HCT116 (cell line): ENCODE data around the gene CEACAM19.

Experiments
- ATF3 ChIP-seq: IDR thresholded peaks from 2 replicates; pipeline ENCODE4 v1.6.1; 2012
- CBX3 ChIP-seq: IDR thresholded peaks from 2 replicates; pipeline ENCODE4 v1.6.1; 2012; ENCODE audit warnings: low read depth
- CEBPB ChIP-seq: IDR thresholded peaks from 2 replicates; pipeline ENCODE4 v1.6.1; 2012; ENCODE audit warnings: low read depth
- EZH2 ChIP-seq: fragments of 200-600 bp; sonication (generic); IDR thresholded peaks from 2 replicates; pipeline ENCODE4 v1.6.1; 2017; ENCODE audit warnings: antibody characterized with exemption, mixed run types
- FOSL1 ChIP-seq: IDR thresholded peaks from 2 replicates; pipeline ENCODE4 v1.6.1; 2012; ENCODE audit warnings: low read depth
- JUND ChIP-seq: IDR thresholded peaks from 2 replicates; pipeline ENCODE4 v1.6.1; 2012
- POLR2A ChIP-seq: IDR thresholded peaks from 2 replicates; pipeline ENCODE4 v1.7.0; 2011; ENCODE audit warnings: borderline replicate concordance; ENCODE audit not compliant: insufficient read depth, insufficient read length; ENCODE audit errors: extremely low read depth
- POLR2AphosphoS5 ChIP-seq: IDR thresholded peaks from 2 replicates; pipeline ENCODE4 v1.6.1; 2011; ENCODE audit warnings: mild to moderate bottlenecking, low read depth, low read length, moderate library complexity
- RAD21 ChIP-seq: IDR thresholded peaks from 2 replicates; pipeline ENCODE4 v1.6.1; 2012; ENCODE audit warnings: low read depth, mild to moderate bottlenecking
- YY1 ChIP-seq: IDR thresholded peaks from 2 replicates; pipeline ENCODE4 v1.6.1; 2011; ENCODE audit warnings: low read length, low read depth, moderate library complexity, mild to moderate bottlenecking; ENCODE audit not compliant: insufficient replicate concordance; ENCODE audit errors: extremely low read depth
- TF ChIP-seq, protein P1 (sequence below), 3 experiments: fragments of 200-600 bp in 1 of 3; sonication (generic) in 1 of 3; IDR thresholded peaks in 2 of 3; conservative IDR thresholded peaks in 1 of 3; 2 replicates each; pipeline ENCODE4 v1.5.1; 2012 to 2017; ENCODE audit warnings: low read depth in 2 of 3, low read length in 2 of 3, antibody characterized with exemption in 1 of 3, borderline replicate concordance in 1 of 3, control low read depth in 1 of 3, mild to moderate bottlenecking in 1 of 3, mixed read lengths in 1 of 3, mixed run types in 1 of 3, moderate library complexity in 1 of 3; ENCODE audit not compliant: insufficient read depth in 1 of 3
- TF ChIP-seq, protein P2 (sequence below): IDR thresholded peaks from 2 replicates; pipeline ENCODE4 v1.6.1; 2012
- TF ChIP-seq, protein P3 (sequence below): IDR thresholded peaks from 2 replicates; pipeline ENCODE4 v1.6.1; 2011; ENCODE audit warnings: mild to moderate bottlenecking, low read length, moderate library complexity; ENCODE audit not compliant: insufficient replicate concordance; ENCODE audit errors: extremely low read depth
- TF ChIP-seq, protein P4 (sequence below): IDR thresholded peaks from 2 replicates; pipeline ENCODE4 v1.6.1; 2012; ENCODE audit warnings: low read depth

DNA sequence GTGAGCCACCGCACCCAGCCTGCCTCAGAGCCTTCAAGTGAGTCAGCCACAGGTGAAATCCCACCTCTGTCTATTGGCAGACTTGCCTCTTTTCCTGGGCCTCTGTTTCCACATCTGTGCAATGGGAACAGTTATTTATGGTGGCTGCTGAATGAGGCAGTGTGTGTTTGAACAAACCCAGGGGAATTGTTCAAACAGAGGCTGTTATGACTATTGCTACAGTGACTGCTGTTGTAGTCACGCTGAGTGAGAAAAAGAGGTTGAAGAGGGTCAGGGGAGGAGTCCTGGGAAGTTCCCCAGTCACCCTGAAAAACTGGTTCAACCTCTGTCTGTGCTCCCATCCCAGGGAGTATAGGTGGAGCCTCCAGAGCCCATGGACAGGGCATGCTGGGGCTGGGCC is at the start of gene CEACAM19:
- TF ChIP-seq, protein P1, sequence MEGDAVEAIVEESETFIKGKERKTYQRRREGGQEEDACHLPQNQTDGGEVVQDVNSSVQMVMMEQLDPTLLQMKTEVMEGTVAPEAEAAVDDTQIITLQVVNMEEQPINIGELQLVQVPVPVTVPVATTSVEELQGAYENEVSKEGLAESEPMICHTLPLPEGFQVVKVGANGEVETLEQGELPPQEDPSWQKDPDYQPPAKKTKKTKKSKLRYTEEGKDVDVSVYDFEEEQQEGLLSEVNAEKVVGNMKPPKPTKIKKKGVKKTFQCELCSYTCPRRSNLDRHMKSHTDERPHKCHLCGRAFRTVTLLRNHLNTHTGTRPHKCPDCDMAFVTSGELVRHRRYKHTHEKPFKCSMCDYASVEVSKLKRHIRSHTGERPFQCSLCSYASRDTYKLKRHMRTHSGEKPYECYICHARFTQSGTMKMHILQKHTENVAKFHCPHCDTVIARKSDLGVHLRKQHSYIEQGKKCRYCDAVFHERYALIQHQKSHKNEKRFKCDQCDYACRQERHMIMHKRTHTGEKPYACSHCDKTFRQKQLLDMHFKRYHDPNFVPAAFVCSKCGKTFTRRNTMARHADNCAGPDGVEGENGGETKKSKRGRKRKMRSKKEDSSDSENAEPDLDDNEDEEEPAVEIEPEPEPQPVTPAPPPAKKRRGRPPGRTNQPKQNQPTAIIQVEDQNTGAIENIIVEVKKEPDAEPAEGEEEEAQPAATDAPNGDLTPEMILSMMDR (IDR thresholded peaks at IDR 0.05 in 2 of 3, conservative IDR thresholded peaks at IDR 0.05 in 1 of 3; ENCODE audit: borderline replicate concordance in 1 of 3, insufficient read depth in 1 of 3, low read depth in 2 of 3, low read length in 2 of 3) = no peak
- TF ChIP-seq ATF3 = no peak
- no peak for TF ChIP-seq CEBPB
- TF ChIP-seq EZH2 = no peak
- no peak for TF ChIP-seq FOSL1
- TF ChIP-seq JUND = no peak
- no peak for TF ChIP-seq POLR2A
- TF ChIP-seq, protein P2, sequence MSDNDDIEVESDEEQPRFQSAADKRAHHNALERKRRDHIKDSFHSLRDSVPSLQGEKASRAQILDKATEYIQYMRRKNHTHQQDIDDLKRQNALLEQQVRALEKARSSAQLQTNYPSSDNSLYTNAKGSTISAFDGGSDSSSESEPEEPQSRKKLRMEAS = no peak
- TF ChIP-seq RAD21 = no peak
- TF ChIP-seq YY1 = no peak
- TF ChIP-seq, protein P3, sequence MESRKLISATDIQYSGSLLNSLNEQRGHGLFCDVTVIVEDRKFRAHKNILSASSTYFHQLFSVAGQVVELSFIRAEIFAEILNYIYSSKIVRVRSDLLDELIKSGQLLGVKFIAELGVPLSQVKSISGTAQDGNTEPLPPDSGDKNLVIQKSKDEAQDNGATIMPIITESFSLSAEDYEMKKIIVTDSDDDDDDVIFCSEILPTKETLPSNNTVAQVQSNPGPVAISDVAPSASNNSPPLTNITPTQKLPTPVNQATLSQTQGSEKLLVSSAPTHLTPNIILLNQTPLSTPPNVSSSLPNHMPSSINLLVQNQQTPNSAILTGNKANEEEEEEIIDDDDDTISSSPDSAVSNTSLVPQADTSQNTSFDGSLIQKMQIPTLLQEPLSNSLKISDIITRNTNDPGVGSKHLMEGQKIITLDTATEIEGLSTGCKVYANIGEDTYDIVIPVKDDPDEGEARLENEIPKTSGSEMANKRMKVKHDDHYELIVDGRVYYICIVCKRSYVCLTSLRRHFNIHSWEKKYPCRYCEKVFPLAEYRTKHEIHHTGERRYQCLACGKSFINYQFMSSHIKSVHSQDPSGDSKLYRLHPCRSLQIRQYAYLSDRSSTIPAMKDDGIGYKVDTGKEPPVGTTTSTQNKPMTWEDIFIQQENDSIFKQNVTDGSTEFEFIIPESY = no peak
- no peak for TF ChIP-seq POLR2AphosphoS5
- TF ChIP-seq, protein P4, sequence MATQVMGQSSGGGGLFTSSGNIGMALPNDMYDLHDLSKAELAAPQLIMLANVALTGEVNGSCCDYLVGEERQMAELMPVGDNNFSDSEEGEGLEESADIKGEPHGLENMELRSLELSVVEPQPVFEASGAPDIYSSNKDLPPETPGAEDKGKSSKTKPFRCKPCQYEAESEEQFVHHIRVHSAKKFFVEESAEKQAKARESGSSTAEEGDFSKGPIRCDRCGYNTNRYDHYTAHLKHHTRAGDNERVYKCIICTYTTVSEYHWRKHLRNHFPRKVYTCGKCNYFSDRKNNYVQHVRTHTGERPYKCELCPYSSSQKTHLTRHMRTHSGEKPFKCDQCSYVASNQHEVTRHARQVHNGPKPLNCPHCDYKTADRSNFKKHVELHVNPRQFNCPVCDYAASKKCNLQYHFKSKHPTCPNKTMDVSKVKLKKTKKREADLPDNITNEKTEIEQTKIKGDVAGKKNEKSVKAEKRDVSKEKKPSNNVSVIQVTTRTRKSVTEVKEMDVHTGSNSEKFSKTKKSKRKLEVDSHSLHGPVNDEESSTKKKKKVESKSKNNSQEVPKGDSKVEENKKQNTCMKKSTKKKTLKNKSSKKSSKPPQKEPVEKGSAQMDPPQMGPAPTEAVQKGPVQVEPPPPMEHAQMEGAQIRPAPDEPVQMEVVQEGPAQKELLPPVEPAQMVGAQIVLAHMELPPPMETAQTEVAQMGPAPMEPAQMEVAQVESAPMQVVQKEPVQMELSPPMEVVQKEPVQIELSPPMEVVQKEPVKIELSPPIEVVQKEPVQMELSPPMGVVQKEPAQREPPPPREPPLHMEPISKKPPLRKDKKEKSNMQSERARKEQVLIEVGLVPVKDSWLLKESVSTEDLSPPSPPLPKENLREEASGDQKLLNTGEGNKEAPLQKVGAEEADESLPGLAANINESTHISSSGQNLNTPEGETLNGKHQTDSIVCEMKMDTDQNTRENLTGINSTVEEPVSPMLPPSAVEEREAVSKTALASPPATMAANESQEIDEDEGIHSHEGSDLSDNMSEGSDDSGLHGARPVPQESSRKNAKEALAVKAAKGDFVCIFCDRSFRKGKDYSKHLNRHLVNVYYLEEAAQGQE = no peak
- peak; percentile 47; the same call in 1 of the 2 replicates for TF ChIP-seq CBX3
